22Rv1 (cell line): ENCODE data around the gene GFRA1.

Experiments
- H3K27ac ChIP-seq: fragments of 450-650 bp; 2 replicates; pipeline ENCODE4 v1.5.1; 2017
- ZFX ChIP-seq: fragments of 450-650 bp; IDR thresholded peaks from 2 replicates; pipeline ENCODE4 v1.6.1; 2017; ENCODE audit warnings: antibody characterized with exemption, borderline replicate concordance
- TF ChIP-seq, protein P1 (sequence below): fragments of 450-650 bp; IDR thresholded peaks from 2 replicates; pipeline ENCODE4 v1.5.1; 2017; ENCODE audit warnings: mild to moderate bottlenecking

GFRA1 gene

DNA sequence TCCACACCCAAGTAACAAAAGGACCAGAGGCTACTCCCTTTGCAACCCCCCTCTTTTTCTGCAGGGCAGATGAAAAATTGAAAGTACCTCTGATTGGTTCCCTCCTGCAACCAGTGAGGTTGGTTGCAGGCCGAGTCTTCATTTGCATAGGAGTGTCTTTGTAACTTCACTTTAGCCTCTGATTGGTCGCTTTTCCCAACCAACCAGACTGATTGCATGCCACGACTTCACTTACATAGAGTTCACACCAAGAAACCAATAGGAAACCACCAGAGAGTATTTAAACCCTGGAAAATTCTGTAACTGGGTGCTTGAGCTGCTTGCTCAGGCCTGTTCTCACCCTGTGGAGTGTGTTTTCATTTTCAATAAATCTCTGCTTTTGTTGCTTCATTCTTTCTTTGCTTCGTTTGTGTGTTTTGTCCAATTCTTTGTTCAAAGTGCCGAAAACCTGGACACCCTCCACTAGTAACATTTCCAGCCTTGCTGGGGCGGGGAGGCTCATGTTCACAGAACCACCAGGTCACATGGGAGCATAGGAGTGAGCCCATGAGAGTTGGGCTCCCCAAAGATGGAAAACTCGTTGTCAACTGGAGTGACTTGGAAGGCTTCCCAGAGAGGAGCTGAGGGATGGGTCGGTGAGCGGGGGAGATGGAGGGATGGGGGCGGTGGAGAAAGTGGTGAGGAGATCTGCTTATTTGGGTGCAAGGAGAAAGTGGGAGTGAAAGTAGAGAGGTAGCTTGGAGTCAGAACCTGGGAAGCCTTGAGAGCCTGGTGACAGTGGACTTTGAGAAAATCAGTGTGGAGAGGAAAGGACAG is 223.6 kb downstream of the GFRA1 start:
- H3K27ac ChIP-seq, result no peak overlapping the region
- no peak for TF ChIP-seq ZFX
- TF ChIP-seq, protein P1, sequence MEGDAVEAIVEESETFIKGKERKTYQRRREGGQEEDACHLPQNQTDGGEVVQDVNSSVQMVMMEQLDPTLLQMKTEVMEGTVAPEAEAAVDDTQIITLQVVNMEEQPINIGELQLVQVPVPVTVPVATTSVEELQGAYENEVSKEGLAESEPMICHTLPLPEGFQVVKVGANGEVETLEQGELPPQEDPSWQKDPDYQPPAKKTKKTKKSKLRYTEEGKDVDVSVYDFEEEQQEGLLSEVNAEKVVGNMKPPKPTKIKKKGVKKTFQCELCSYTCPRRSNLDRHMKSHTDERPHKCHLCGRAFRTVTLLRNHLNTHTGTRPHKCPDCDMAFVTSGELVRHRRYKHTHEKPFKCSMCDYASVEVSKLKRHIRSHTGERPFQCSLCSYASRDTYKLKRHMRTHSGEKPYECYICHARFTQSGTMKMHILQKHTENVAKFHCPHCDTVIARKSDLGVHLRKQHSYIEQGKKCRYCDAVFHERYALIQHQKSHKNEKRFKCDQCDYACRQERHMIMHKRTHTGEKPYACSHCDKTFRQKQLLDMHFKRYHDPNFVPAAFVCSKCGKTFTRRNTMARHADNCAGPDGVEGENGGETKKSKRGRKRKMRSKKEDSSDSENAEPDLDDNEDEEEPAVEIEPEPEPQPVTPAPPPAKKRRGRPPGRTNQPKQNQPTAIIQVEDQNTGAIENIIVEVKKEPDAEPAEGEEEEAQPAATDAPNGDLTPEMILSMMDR, result no peak

GRCh38 chr10:116045366-116046356 is 227.3 kb downstream of the GFRA1 start:
- no peak overlapping the region for H3K27ac ChIP-seq
- no peak for TF ChIP-seq ZFX
- TF ChIP-seq, protein P1, result no peak

GRCh38 chr10:116044801-116045248 is 228.2 kb downstream of the GFRA1 start:
- no peak overlapping the region for H3K27ac ChIP-seq
- TF ChIP-seq, protein P1, result no peak
- no peak for TF ChIP-seq ZFX

DNA sequence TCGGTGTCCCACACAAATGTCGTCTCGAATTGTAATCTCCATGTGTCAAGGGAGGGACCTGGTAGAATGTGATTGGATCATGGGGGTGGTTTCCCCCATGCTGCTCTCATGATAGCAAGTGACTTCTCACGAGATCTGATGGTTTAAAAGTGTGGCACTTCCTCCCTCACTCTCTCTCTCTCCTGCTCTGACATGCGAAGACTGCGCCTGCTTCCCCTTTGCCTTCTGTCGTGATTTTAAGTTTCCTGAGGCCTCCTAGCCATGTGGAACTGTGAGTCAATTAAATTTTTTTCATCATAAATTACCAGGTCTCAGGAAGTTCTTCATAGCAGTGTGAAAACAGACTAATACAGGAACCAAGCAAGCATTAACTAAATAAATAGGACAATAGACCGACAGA is 229.1 kb downstream of the GFRA1 start:
- TF ChIP-seq, protein P1, result no peak
- TF ChIP-seq ZFX, result no peak
- H3K27ac ChIP-seq, result no peak overlapping the region

GRCh38 chr10:116043304-116043703 is 229.7 kb downstream of the GFRA1 start:
- TF ChIP-seq, protein P1, result no peak
- TF ChIP-seq ZFX, result no peak
- H3K27ac ChIP-seq, result no peak overlapping the region

- H3K27ac ChIP-seq, result no peak overlapping the region
- TF ChIP-seq, protein P1, result no peak
- TF ChIP-seq ZFX, result no peak
These were observed 231.1 kb downstream of the GFRA1 start for GRCh38 chr10:116041948-116042347.
